ENCODE measurements around the gene NUTM2G.
"Not testable (repeated sequence)": the region's sequence is repeated elsewhere in the genome, so short reads cannot be mapped to it uniquely, and the experiment has no call there.

DNA sequence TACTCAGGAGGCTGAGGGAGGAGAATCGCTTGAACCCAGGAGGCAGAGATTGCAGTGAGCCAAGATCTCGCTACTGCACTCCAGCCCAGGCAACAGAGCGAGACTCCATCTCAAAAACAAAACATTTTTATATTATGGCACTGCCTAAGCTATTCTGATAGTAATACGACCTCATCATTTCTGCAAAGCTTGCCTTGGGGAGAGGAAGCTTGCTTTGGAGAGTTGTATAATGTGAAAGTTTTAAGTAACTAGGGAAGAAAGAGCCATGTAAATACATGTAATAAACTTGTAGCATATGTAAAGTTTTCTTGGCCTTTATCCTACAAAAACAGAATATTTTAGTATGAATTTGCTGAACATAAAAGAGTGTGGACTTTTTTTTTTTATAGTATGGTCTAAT, 7.8 kb upstream of the NUTM2G start:
- not testable (repeated sequence) for TF ChIP-seq ZNF263 (CRISPR knock-in tag; IDR thresholded peaks at IDR 0.05; ENCODE audit: borderline replicate concordance); EZH2 (IDR thresholded peaks at IDR 0.05; ENCODE audit: borderline replicate concordance, low read depth, low read length); GTF2E2 (tag; IDR thresholded peaks at IDR 0.05); CEBPB (tag; IDR thresholded peaks at IDR 0.05)
- TF ChIP-seq, protein P1, sequence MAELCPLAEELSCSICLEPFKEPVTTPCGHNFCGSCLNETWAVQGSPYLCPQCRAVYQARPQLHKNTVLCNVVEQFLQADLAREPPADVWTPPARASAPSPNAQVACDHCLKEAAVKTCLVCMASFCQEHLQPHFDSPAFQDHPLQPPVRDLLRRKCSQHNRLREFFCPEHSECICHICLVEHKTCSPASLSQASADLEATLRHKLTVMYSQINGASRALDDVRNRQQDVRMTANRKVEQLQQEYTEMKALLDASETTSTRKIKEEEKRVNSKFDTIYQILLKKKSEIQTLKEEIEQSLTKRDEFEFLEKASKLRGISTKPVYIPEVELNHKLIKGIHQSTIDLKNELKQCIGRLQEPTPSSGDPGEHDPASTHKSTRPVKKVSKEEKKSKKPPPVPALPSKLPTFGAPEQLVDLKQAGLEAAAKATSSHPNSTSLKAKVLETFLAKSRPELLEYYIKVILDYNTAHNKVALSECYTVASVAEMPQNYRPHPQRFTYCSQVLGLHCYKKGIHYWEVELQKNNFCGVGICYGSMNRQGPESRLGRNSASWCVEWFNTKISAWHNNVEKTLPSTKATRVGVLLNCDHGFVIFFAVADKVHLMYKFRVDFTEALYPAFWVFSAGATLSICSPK (IDR thresholded peaks at IDR 0.05; ENCODE audit: borderline replicate concordance) = not testable (repeated sequence)
- TF ChIP-seq, protein P2, sequence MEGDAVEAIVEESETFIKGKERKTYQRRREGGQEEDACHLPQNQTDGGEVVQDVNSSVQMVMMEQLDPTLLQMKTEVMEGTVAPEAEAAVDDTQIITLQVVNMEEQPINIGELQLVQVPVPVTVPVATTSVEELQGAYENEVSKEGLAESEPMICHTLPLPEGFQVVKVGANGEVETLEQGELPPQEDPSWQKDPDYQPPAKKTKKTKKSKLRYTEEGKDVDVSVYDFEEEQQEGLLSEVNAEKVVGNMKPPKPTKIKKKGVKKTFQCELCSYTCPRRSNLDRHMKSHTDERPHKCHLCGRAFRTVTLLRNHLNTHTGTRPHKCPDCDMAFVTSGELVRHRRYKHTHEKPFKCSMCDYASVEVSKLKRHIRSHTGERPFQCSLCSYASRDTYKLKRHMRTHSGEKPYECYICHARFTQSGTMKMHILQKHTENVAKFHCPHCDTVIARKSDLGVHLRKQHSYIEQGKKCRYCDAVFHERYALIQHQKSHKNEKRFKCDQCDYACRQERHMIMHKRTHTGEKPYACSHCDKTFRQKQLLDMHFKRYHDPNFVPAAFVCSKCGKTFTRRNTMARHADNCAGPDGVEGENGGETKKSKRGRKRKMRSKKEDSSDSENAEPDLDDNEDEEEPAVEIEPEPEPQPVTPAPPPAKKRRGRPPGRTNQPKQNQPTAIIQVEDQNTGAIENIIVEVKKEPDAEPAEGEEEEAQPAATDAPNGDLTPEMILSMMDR (IDR thresholded peaks at IDR 0.05 in 2 of 3, conservative IDR thresholded peaks at IDR 0.05 in 1 of 3; ENCODE audit: insufficient read depth in 2 of 3, low read depth in 1 of 3, low read length in 3 of 3) = not testable (repeated sequence)
- TF ChIP-seq, protein P3, sequence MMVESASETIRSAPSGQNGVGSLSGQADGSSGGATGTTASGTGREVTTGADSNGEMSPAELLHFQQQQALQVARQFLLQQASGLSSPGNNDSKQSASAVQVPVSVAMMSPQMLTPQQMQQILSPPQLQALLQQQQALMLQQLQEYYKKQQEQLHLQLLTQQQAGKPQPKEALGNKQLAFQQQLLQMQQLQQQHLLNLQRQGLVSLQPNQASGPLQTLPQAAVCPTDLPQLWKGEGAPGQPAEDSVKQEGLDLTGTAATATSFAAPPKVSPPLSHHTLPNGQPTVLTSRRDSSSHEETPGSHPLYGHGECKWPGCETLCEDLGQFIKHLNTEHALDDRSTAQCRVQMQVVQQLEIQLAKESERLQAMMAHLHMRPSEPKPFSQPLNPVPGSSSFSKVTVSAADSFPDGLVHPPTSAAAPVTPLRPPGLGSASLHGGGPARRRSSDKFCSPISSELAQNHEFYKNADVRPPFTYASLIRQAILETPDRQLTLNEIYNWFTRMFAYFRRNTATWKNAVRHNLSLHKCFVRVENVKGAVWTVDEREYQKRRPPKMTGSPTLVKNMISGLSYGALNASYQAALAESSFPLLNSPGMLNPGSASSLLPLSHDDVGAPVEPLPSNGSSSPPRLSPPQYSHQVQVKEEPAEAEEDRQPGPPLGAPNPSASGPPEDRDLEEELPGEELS (CRISPR knock-in tag; IDR thresholded peaks at IDR 0.05; ENCODE audit: borderline replicate concordance) = not testable (repeated sequence)
